Measurements from ENCODE around the gene DCAF16. TPM values are rescaled to one million over a fixed set of nuclear protein-coding genes. Genes with fewer than 3 reads are reported as not detected.

The DCAF16 gene
- total and polyA plus RNA-seq, 10 of the 15 experiments (the other 5 are each of a cell fraction or from before 2014, with no cell fraction given): 5.8 to 48.6 (median 26.0) TPM

GRCh38 chr4:17812125-17812524 is 1.6 kb upstream of the DCAF16 start (continued):
- TF ChIP-seq TAF1 (IDR thresholded peaks at IDR 0.05; ENCODE audit: borderline replicate concordance, low read depth, low read length) (no peak), SP1 (IDR thresholded peaks at IDR 0.05; ENCODE audit: low read depth, low read length) (no peak), GABPA (IDR thresholded peaks at IDR 0.05; ENCODE audit: low read depth) (no peak), RCOR1 (conservative IDR thresholded peaks at IDR 0.05; ENCODE audit: low read depth, low read length) (no peak), NFYA (IDR thresholded peaks at IDR 0.05; ENCODE audit: borderline replicate concordance, low read depth, low read length) (no peak), FOXK2 (IDR thresholded peaks at IDR 0.05) (no peak), STAT3 (IDR thresholded peaks at IDR 0.05; ENCODE audit: low read depth, low read length) (no peak), ZNF687 (IDR thresholded peaks at IDR 0.05) (no peak)

DNA sequence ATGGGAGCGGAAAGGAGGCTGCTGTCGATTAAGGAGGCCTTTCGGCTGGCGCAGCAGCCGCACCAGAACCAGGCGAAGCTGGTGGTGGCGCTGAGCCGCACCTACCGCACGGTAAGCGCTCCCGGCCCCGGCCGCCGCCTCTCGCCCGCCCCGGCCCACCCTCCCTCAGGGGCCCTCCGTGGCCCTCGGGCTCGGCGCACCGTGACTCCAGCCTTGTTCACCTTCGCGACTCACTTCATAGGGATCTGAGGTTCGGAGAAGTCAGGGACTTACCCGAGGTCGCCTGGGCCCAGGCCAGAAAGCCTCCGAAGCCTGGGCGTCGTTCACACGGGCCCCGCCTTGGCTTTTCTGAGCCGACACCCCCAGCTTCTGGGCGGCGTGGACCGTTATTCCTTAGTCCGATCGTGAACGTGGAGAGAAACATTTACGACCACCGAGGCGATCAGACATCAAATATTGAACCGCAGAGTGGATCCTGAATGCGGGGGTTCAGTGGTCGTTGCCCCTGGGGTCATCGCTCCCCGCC is 584 bp upstream of the DCAF16 start:
- BruUV-seq (replicated peaks): no TSS peak
- ChIA-PET RAD21 (ENCODE audit: unreplicated experiment) (interaction anchor here (1.4 to 6.8 kb wide), 3 partner anchors 14 to 263 kb away, joined by 3 to 63 read pairs (median 4); no protein-coding TSS in a partner anchor), SMC1A (ENCODE audit: uncharacterized antibody, unreplicated experiment) (interaction anchor here (1.0 to 7.6 kb wide), 2 partner anchors 211 to 264 kb away, joined by 3 to 68 read pairs; partner anchors contain the start of gene LCORL), CTCF (interaction anchor here (1.0 to 7.1 kb wide), 4 partner anchors 13 to 262 kb away, joined by 4 to 93 read pairs (median 22); no protein-coding TSS in a partner anchor), POLR2A (interaction anchor here (1.7 to 2.6 kb wide), 2 partner anchors 10 to 197 kb away, joined by 4 to 12 read pairs; partner anchors contain the start of gene MED28)
- H3K4me3 ChIP-seq: peak overlapping the region; percentile 87
- intact Hi-C loops (cut with micrococcal nuclease; ENCODE audit: unreplicated experiment) (loop anchor here (2.0 to 10.0 kb wide), 2 partner anchors 210 to 394 kb away; partner anchors contain the start of gene LCORL), in situ Hi-C loops (cut with MboI) (loop anchor here (10.0 kb wide), 1 partner anchor 214 kb away; the partner anchor contains the start of gene LCORL)
- ATAC-seq (peak; percentile 37), DNase-seq (ENCODE audit: low read depth, low spot score) (no peak), FAIRE-seq (no peak)
- 1% methylated on average over 42 of the region's 48 CpGs for WGBS (ENCODE audit: insufficient coverage, insufficient replicate concordance, low lambda C conversion rate, missing lambda C conversion rate)
- H4K20me1 ChIP-seq (ENCODE audit: control insufficient read depth, insufficient read depth): peaks cover 4% of the 10 kb centered on the region; the same call in 1 of the 2 replicates
- peak overlapping the region; percentile 60 for H3K27ac ChIP-seq (ENCODE audit: control insufficient read depth, insufficient read depth)
- 0 out of 4 replicates have a peak, but pooled peaks cover 0 to 3% of the 10 kb centered on the region in 2 experiments for H3K36me3 ChIP-seq (ENCODE audit: control insufficient read depth in 2 of 2, insufficient read depth in 2 of 2, low read length in 1 of 2)
- H2AFZ ChIP-seq (ENCODE audit: control insufficient read depth, low read depth, low read length): peak overlapping the region; percentile 78
- H3K79me2 ChIP-seq (ENCODE audit: control insufficient read depth, insufficient read depth, low read length): peaks cover 98% of the 10 kb centered on the region
- H3K9ac ChIP-seq (ENCODE audit: control insufficient read depth, insufficient read depth, low read length): peak overlapping the region; percentile 82
- H3K9me3 ChIP-seq (replicated peaks; ENCODE audit: control insufficient read depth, insufficient read depth, low read length): no peaks in the 10 kb centered on the region
- H3K4me2 ChIP-seq (ENCODE audit: control insufficient read depth, insufficient read depth): peak overlapping the region; percentile 85
- no peaks in the 10 kb centered on the region; a peak in 1 of 4 replicates for H3K27me3 ChIP-seq (replicated peaks in 1 of 2; ENCODE audit: control insufficient read depth in 2 of 2, insufficient read depth in 2 of 2, low read length in 1 of 2)
- peaks cover 2% of the 10 kb centered on the region for H3K4me1 ChIP-seq (ENCODE audit: control insufficient read depth, insufficient read depth, low read length)
- TF ChIP-seq MEF2A (IDR thresholded peaks at IDR 0.05; ENCODE audit: insufficient read depth, low read depth, low read length) (no peak), REST (IDR thresholded peaks at IDR 0.05; ENCODE audit: low read depth, low read length) (no peak), IKZF1 (conservative IDR thresholded peaks at IDR 0.05) (no peak), LARP7 (IDR thresholded peaks at IDR 0.05) (peak; percentile 51; the same call in 1 of the 2 replicates), CBFB (IDR thresholded peaks at IDR 0.05; ENCODE audit: low read depth) (no peak)

Measured in GM12878 (cell line).